Measurements from ENCODE around the gene OR11L1.

OR11L1 gene

GRCh38 chr1:247841796-247842195 lies at the start of gene OR11L1:
Gene OR11L1, minus strand, starts transcription at chr1:247841896. Its CDS starts 0 bp downstream, at chr1:247841896.
- no peak for DNase-seq

GRCh38 chr1:247884797-247885413 lies 43.2 kb upstream of the OR11L1 start:
- no peak for DNase-seq

- no peak for DNase-seq
These were observed 41.6 kb upstream of the OR11L1 start for GRCh38 chr1:247883346-247883745.

GRCh38 chr1:247865416-247865815 lies 23.7 kb upstream of the OR11L1 start:
- no peak for DNase-seq

- DNase-seq, result no peak
These were observed 22.9 kb upstream of the OR11L1 start for GRCh38 chr1:247864644-247865043.

GRCh38 chr1:247862756-247863155 lies 21.1 kb upstream of the OR11L1 start:
- no peak for DNase-seq

- no peak for DNase-seq
These were observed 16.4 kb upstream of the OR11L1 start for GRCh38 chr1:247857985-247858619.

- no peak for DNase-seq
These were observed 15.6 kb upstream of the OR11L1 start, which contains the start of gene TRIM58 for GRCh38 chr1:247857069-247857984. Gene TRIM58, plus strand, starts transcription at chr1:247857187. Its CDS starts 60 bp downstream, at chr1:247857247.

- DNase-seq, result no peak
These were observed 14.2 kb upstream of the OR11L1 start for GRCh38 chr1:247855911-247856310.

- no peak for DNase-seq
These were observed 13.3 kb upstream of the OR11L1 start for GRCh38 chr1:247854899-247855545.

- DNase-seq, result no peak
These were observed 7.9 kb upstream of the OR11L1 start for GRCh38 chr1:247849616-247850015.

- DNase-seq, result no peak
These were observed 6.7 kb upstream of the OR11L1 start for GRCh38 chr1:247848346-247848745.

- DNase-seq, result no peak
These were observed 4.0 kb upstream of the OR11L1 start for GRCh38 chr1:247845693-247846017.

GRCh38 chr1:247845011-247845692 lies 3.5 kb upstream of the OR11L1 start:
- no peak for DNase-seq

- no peak for DNase-seq
These were observed 1.7 kb upstream of the OR11L1 start for GRCh38 chr1:247843411-247843810.

- no peak for DNase-seq
These were observed 878 bp downstream of the OR11L1 start for GRCh38 chr1:247840818-247841217.

GRCh38 chr1:247833601-247834000 lies 8.1 kb downstream of the OR11L1 start:
- DNase-seq, result no peak

- no peak for DNase-seq
These were observed 12.0 kb downstream of the OR11L1 start for GRCh38 chr1:247829656-247830055.

GRCh38 chr1:247825362-247825761 lies 16.3 kb downstream of the OR11L1 start:
- no peak for DNase-seq

- DNase-seq, result no peak
These were observed 17.7 kb downstream of the OR11L1 start, which contains the start of gene OR14A16 for GRCh38 chr1:247824023-247824422. Gene OR14A16, minus strand, starts transcription at chr1:247824119. Its CDS starts 8,390 bp downstream, at chr1:247815729.

- DNase-seq, result no peak
These were observed 19.6 kb downstream of the OR11L1 start for GRCh38 chr1:247822060-247822459.

- DNase-seq, result no peak
These were observed 29.1 kb downstream of the OR11L1 start for GRCh38 chr1:247812637-247813036.

- no peak for DNase-seq
These were observed 44.2 kb downstream of the OR11L1 start for GRCh38 chr1:247797518-247797917.
